ENCODE data around the gene CSTA.
"Not testable (repeated sequence)": the region's sequence is repeated elsewhere in the genome, so short reads cannot be mapped to it uniquely, and the experiment has no call there.

CSTA gene

DNA sequence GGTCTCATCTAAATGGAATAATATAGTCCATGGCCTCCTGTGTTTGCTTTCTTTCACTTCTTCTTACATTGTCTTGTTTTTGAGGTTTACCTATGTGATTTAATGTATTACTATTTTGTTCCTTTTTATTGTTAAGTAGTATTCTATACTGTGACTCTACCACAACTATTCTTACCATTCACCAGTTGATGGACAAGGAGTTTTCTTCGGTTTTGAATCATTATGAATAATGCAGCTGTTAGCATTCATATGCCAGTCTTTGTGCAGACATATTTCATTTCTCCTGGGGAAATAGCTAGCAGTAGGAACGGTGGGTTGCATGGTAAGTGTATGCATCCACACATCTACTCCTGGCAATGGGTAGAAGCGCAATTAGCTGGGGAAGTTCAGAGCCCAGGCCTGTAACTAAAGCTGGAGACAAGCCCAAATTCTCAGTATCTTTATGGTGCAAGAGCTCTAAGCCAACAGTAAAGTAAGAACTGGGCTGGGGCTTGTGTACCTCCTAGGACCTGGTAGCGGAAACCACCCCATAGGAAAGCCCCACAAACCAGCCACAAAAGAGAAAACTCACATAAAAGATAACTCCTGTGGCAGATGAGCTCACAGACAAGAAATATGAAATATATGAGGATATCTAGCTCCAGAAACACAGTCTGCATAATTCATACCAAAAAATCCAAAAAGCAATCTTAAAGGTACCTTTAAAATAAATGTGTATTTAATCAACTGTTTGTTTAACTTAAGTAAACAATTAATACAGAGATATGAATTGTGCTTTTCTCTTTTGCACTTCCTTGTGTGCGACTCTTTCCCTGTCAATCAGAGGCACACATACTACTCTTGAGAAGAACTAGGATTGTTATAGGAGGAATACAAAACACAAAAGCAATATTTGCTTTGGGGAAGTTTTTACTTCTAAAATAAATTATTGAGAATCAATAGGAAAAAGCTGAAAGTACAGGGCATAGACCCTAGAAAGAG is 2.7 kb upstream of the CSTA start:
- no peak for DNase-seq

DNA sequence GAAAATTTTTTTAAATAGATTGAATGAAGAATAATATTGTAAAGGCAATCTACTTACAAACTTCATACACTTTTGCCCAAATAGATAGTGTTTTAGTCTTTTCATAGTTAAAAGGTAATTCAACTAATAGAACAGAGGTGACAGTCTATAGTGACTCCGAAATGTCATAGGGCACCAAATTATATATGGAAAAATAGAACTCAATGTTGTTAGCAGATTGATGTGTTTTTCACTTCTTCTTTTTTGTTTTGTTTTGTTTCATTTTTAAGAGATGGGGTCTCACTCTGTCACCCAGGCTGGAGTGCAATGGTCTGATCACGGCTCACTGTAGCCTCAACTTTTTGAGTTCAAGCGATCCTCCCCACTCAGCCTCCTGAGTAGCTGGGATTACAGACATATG is 721 bp downstream of the CSTA start:
- DNase-seq, result no peak

DNA sequence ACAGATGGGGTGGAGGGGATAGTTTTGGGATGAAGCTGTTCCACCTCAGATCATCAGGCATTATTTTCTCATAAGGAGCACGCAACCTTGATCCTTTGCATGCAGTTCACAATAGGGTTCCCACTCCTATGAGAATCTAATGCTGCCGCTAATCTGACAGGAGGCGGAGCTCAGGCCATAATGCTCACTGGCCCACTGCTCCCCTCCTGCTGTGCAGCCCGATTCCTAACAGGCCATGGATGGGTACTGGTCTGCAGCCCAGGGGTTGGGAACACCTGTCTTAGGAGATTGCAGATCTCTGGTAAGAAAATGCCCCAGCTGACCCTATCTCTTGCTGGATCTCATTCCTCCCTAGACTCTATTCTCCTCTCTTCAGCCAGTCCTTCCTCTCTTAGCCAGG is 6.8 kb downstream of the CSTA start:
- no peak for DNase-seq

DNA sequence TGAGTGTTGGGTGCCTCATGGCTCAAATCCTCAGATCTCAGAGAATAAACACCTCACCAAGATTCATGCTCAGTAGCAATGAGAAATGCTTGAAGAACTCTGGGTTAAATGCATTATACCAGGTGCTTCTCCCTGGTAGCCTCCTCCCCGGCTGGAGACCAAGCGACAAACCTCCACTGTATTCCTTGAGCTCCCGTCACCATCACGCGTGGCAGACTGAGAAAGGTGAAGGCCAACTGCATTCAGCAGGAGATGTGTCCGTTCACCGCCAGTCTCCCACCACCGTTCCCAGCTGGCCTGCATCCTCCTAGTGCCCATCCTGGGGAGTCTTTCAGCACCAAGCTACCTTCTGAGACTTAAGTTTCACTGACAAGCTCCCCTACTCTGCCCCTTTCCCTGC is 7.5 kb downstream of the CSTA start:
- DNase-seq, result no peak

DNA sequence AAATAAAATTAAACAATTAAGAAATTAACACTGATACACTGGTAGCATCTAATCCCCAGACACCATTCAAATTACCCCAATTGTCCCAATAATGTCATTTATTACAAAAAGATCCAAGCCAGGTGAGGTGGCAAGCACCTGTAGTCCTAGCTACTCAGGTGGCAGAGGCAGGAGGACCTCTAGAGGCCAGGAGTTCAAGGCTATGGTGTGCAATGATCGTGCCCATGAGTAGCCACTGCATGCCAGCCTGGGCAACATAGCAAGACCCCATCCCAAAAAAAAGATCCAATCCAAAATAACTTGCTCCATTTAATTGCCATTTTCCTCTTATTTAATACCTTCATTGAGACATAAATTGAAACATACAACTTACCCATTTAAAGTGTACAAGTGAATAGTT is 17.8 kb downstream of the CSTA start:
- no peak for DNase-seq

GRCh38 chr3:122343654-122344053 is 18.6 kb downstream of the CSTA start:
- DNase-seq, result no peak

DNA sequence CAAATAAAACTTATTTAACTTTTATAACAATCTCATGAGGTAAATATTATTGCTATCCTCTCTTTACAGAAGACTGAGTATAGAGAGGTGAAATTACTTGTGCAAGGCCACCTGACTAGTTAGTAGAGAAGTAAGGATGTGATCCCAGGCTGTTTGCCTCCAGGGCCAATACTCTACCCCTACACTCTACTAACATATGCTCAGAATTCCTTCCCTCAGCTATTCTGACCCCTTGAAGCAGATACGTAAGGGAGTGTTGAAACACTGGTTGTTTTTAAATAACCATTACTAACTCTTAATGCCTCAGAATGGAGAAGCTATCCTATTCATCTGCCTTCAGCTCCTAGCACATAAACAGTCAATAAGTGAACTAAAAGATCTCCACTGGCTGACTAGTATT is 24.1 kb downstream of the CSTA start:
- no peak for DNase-seq

DNA sequence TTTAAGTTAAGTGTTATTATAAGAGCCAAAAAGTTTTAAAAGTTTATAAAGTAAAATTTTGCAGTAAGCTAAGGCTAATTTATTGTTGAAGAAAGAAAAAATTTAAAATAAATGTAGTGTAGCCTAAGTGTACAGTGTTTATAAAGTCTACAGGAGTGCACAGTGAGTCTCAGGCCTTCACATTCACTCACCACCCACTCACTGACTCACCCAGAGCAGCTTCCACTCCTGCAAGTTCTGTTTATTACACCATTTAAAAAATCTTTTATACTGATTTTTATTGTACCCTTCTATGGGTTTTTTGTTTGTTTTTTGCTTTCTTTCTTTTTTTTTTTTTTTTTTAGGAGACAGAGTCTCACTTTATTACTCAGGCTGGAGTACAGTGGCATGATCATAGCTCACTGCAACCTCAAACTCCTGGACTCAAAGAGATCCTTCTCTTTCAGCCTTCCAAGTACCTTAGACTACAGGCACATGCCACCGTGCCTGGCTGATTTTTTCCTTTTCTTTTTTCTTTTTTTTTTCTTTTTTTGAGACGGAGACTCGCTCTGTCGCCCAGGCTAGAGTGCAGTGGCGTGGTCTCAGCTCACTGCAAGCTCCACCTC is 25.9 kb downstream of the CSTA start:
- DNase-seq, result no peak

DNA sequence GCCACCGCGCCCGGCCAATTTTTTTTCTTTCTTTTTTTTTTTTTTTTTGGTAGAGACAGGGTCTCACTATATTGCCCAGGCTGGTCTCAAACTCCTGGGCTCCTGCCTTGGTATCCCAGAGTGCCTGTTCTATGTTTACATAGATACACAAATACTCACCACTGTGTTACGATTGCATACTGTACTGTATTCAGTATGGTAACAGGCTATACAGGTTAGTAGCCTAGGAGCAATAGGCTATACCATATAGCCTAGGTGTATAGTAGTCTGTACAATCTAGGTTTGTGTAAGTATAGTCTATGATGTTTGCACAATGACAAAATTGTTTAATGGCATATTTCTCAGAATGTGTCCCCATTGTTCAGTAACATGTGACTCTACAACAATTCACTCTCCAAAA is 26.6 kb downstream of the CSTA start:
- no peak for DNase-seq

GRCh38 chr3:122353215-122353614 is 28.2 kb downstream of the CSTA start:
- DNase-seq, result no peak

DNA sequence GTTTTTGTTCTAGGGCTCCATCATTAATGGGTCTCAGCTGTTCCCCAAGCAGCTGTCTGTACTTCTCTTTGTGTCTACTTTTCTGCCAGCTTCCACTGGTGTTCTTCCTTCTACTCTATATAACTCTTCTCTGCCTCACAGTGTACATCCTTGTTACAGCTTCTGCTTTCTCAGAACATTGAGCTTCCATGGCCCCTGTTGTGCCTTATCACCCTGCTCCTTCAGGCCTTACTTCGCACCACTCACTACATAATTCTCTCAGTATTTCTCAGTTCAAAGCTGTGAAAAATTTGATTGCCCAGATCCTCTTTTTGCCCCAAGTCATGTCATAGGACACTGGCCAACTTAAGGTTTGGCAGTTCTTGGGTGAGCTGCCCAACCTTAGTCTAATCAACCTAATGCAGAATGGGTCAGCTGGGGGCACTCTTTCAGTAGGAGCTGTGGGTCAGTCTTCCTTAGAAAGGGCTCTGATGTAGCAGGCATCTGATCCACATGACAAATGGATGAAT is 28.9 kb downstream of the CSTA start:
- no peak for DNase-seq

DNA sequence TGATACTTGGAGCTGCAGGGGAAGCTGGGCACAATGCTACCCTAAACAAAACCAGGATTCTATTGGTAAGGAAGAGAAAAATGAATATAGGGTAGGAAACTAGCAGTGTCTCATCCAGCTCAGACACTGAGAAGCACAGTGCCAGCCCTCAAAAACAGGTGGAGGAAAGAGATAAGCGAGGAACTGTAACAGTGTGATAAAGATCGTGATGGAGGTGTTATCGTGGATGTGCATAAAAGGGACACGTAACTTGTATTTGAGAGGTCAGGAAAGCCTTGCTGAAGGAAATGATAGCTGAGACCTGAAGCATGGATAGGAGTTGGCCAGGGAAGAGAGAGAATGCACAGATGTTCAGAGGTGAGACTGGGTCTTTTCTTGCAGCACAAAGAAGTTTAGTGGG is 30.6 kb downstream of the CSTA start:
- no peak for DNase-seq

DNA sequence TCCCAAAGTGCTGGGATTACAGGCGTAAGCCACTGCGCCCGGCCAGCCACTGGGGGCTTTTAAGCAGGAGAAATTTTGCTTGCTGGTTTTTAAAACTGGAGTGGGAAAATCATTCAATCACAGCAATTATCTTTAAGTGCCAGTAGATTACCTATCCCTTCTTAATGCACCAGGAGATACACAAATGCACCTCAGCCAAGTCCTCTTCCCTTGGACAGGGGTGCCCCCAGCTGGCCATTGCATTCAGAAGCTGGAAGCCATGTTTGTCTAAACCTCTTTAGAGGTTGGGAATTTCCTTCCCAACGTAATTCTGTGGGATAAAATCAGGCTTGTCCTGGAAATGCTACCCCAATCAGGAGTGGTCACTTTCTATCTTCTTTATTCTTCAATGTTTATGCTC is 31.4 kb downstream of the CSTA start:
- no peak for DNase-seq

DNA sequence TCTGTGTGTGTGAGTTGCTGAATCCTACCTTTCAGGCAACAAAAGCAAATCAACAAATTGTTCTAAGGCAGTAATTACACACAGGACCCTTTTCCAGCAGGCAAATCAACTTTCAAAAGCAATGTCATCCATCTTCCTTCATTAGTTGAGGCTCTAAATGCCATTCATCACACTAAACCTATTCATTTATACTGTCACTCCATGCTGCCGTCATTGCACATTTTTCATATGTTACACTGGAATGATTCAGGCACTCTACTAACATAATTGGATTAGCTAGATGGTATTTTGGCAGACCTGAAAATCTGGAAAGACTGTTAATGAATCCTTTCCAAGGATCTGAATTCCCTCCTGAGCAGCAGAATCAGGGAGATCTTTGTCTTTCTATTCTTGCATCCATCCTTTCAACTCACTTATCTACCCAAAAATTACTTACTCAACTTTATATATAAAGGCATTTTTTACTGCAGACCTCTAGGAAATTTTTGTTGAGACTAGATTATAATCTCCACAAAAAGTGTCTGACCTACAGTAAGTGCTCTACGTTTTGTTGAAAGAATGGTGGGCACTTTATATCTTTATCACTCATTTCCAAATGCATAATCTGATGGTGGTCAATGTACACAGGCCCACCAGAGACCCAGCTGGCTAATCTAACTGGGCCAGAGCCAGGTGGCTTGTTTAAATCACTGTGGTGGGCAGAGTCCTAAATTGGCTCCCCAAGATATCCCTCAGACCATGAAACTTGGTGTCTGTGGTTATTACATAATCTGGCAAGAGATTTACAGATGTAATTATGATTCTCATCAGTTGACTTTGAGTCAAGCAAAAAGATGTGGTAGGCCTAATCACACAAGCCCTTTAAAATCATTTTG is 33.0 kb downstream of the CSTA start:
- DNase-seq, result no peak

DNA sequence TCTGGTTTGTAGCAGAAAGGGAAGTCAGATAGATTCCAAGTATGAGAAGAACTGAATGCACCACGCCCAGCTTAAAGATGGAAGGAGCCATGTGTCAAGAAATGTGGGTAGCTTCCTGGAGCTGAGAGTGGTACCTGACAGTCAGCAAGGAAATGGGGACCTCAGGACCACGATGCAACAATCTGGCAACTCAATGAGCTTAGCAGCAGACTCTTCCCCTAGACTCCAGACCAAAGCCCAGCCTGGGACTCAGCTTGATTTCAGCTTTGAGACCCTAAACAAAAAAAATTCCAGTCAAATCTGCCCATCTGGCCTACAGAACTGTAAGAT is 33.6 kb downstream of the CSTA start:
- no peak for DNase-seq

DNA sequence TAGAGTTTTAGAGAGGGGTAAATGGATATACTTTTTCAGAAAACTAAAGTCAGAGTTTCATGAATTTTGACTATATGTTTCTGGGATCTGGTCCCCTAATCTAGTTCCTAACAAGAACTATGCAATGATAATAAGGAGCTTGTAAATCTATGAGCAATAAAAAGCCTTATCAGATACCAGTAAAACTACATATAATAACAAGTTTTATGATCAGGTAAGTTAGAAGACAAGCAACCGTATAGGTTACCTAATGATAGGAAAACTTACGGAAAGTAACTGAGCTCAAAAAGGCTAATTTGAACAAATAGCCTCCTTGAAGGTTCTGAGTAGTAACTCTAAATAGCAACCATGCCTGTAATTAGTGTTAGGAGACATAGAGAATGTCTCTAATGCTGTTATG is 37.0 kb downstream of the CSTA start:
- DNase-seq, result no peak

DNA sequence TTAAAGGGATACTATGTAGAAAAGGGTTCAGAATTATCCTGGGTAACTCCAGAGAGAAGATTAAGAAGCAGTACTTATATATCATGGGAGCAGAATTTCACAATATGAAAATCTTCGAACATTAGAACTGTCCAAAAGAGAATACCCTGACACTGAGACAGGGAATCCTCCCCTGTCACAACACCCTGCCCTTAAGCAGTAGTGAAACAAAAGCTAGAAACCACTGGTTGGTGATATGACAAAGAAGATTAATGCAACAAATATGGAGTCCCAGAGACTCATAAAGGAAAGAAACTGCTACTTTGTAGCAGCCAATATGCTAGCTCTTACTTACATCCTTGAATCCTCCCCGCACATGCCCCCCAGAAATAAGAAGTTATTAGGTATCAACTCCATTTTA is 39.4 kb downstream of the CSTA start:
- no peak for DNase-seq

- no peak for DNase-seq
Measured at GRCh38 chr3:122365073-122365472, 40.0 kb downstream of the CSTA start.

- not testable (repeated sequence) for DNase-seq
Measured at GRCh38 chr3:122365582-122366378, 40.7 kb downstream of the CSTA start.

DNA sequence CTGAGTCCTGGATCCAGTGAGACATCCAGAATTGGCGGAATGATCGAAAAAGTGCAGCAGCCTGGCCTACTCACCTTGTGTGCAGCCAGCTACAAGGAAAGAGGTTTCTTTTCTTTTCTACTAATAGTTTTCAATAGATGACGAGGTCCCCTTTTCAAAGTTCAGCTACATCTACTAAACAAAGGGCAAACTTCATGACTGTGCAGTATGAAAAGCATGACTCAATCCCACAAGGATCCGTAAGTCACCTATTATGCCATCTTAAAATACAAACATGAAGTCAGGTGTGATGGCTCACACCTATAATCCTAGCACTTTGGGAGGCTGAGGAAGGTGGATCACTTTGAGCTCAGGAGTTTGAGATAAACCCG is 41.3 kb downstream of the CSTA start:
- DNase-seq, result no peak

- no peak for DNase-seq
Measured at GRCh38 chr3:122374034-122374433, 49.0 kb downstream of the CSTA start.

GRCh38 chr3:122377975-122378374 is 52.9 kb downstream of the CSTA start:
- DNase-seq, result no peak
